Mucosa of stomach (tissue), 1 donor: ENCODE results near the gene RASEF.

Experiments used
- H3K27me3 ChIP-seq: one replicate; pipeline ENCODE4 v1.7.0; 2013; ENCODE audit warnings: mild to moderate bottlenecking, low read length; ENCODE audit not compliant: control insufficient read depth, insufficient read depth
- H3K36me3 ChIP-seq: one replicate; pipeline ENCODE4 v1.7.0; 2013; ENCODE audit warnings: low read length; ENCODE audit not compliant: control insufficient read depth, insufficient read depth
- H3K4me1 ChIP-seq: one replicate; pipeline ENCODE4 v1.7.0; 2013; ENCODE audit warnings: mild to moderate bottlenecking, low read length; ENCODE audit not compliant: control insufficient read depth, insufficient read depth
- H3K4me3 ChIP-seq: one replicate; pipeline ENCODE4 v1.7.0; 2013; ENCODE audit warnings: low read length
- H3K9ac ChIP-seq: one replicate; pipeline ENCODE4 v1.7.0; 2013; ENCODE audit warnings: mild to moderate bottlenecking, low read length, moderate library complexity
- H3K9me3 ChIP-seq: one replicate; pipeline ENCODE4 v1.7.0; 2013; ENCODE audit warnings: mild to moderate bottlenecking, low read length, moderate library complexity; ENCODE audit not compliant: control insufficient read depth
- donor health status: Pancreatic carcinoma.

Gene RASEF

GRCh38 chr9:83047839-83048775, 14.8 kb downstream of the RASEF start:
- Histone ChIP-seq H3K4me3 (no peak overlapping the region), H3K27me3 (no peaks in the 10 kb centered on the region), H3K9me3 (no peaks in the 10 kb centered on the region), H3K4me1 (peaks cover 5% of the 10 kb centered on the region), H3K9ac (no peak overlapping the region), H3K36me3 (no peaks in the 10 kb centered on the region)

DNA sequence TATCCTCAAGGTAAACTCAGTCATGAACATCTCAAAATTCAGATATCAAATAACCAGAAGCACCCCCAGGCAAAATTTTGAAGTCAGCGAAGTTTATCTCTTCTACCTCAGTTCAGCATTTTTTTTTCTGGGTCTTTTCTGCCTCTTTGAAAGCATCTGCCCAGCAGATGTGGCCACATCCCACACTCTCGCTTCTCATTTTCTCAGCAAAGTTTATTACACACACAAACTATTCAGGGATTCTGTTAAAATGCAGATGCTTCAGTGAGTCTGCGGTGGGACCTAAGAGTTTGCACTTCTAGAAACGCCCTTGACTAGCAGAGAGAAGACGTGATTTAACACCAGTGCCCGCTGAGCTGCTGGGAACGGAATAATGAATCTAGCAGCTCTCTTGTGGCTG, 19.3 kb downstream of the RASEF start:
- H3K9ac ChIP-seq, result no peak overlapping the region
- H3K9me3 ChIP-seq, result no peaks in the 10 kb centered on the region
- H3K27me3 ChIP-seq, result no peaks in the 10 kb centered on the region
- H3K4me3 ChIP-seq, result no peak overlapping the region
- H3K36me3 ChIP-seq, result no peaks in the 10 kb centered on the region
- peaks cover 5% of the 10 kb centered on the region for H3K4me1 ChIP-seq

DNA sequence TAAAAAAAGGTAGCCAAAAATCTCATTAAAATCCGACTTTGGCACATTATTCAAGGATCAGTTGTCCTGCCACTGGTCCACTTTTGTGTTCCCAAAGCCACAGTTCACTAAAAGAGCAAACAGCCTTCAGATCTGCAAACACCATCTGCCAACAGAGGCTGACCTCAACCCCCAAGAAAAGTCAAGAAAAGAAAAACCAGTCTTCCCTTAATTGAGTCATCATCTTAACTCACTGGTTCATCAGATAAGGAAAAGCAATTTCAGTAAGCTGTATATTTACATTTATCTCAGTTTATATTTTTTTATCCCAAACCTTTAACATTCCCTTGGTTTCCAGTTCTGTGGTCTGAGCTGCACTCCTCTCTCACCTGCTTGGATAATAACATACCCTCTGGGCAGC, 21.2 kb downstream of the RASEF start:
- Histone ChIP-seq H3K9me3 (no peaks in the 10 kb centered on the region), H3K4me1 (no peaks in the 10 kb centered on the region), H3K9ac (no peak overlapping the region), H3K27me3 (no peaks in the 10 kb centered on the region), H3K4me3 (no peak overlapping the region), H3K36me3 (no peaks in the 10 kb centered on the region)

DNA sequence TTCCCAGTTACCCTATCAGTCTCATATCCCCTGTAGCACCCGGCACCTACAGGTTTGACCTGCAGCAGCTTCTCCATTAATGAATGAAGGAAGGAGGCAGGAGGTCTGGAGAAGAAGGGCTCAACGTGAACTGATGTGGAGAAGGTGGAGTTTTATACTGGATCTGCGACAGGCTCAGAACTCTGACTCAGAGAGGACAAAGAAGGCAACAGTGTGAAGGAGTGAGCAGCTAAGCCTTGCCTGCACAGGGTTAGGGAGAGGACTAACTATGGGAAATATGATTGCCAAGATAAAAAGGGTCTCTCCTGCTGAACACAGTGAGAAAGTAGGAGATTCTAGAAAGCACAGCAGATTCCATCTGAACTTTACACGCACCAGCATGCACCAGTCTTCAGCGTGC, 23.6 kb downstream of the RASEF start:
- no peaks in the 10 kb centered on the region for H3K4me1 ChIP-seq
- H3K27me3 ChIP-seq, result no peaks in the 10 kb centered on the region
- no peaks in the 10 kb centered on the region for H3K36me3 ChIP-seq
- H3K9ac ChIP-seq, result no peak overlapping the region
- no peaks in the 10 kb centered on the region for H3K9me3 ChIP-seq
- H3K4me3 ChIP-seq, result no peak overlapping the region

- no peaks in the 10 kb centered on the region for H3K36me3 ChIP-seq
- no peaks in the 10 kb centered on the region for H3K9me3 ChIP-seq
- no peak overlapping the region for H3K9ac ChIP-seq
- H3K27me3 ChIP-seq, result no peaks in the 10 kb centered on the region
- no peak overlapping the region for H3K4me3 ChIP-seq
- H3K4me1 ChIP-seq, result peaks cover 11% of the 10 kb centered on the region
These were observed 26.9 kb downstream of the RASEF start for GRCh38 chr9:83036043-83036442.

GRCh38 chr9:83035143-83035542, 27.8 kb downstream of the RASEF start:
- Histone ChIP-seq H3K9me3 (no peaks in the 10 kb centered on the region), H3K4me3 (no peak overlapping the region), H3K36me3 (no peaks in the 10 kb centered on the region), H3K4me1 (peaks cover 11% of the 10 kb centered on the region), H3K27me3 (no peaks in the 10 kb centered on the region), H3K9ac (no peak overlapping the region)

GRCh38 chr9:83034587-83034986, 28.4 kb downstream of the RASEF start:
- no peak overlapping the region for H3K9ac ChIP-seq
- no peaks in the 10 kb centered on the region for H3K36me3 ChIP-seq
- peaks cover 14% of the 10 kb centered on the region for H3K4me1 ChIP-seq
- H3K4me3 ChIP-seq, result no peak overlapping the region
- no peaks in the 10 kb centered on the region for H3K9me3 ChIP-seq
- H3K27me3 ChIP-seq, result no peaks in the 10 kb centered on the region

DNA sequence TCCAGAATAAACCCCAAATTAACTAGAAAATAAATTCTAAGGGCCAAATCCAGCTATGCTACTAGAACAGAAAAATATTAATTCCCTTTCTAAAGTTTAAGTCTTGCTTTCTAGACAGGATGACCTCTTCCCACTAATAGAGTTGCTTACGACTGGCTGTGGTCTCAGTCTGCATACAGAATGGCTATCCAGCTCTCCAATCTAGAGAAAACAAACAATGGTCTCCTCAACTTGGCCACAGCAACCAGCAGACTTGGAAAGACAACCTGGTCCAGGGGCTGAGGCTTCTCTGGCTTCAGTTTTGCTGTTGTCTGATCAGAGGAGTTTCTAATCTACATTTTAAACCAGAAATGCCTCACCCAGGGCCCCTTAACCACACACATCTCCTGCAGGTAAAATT, 28.9 kb downstream of the RASEF start:
- no peaks in the 10 kb centered on the region for H3K36me3 ChIP-seq
- no peak overlapping the region for H3K4me3 ChIP-seq
- H3K4me1 ChIP-seq, result peaks cover 15% of the 10 kb centered on the region
- no peaks in the 10 kb centered on the region for H3K9me3 ChIP-seq
- no peak overlapping the region for H3K9ac ChIP-seq
- no peaks in the 10 kb centered on the region for H3K27me3 ChIP-seq

GRCh38 chr9:83032065-83032625, 30.8 kb downstream of the RASEF start:
- Histone ChIP-seq H3K9me3 (no peaks in the 10 kb centered on the region), H3K27me3 (no peaks in the 10 kb centered on the region), H3K4me3 (no peak overlapping the region), H3K9ac (no peak overlapping the region), H3K4me1 (peaks cover 15% of the 10 kb centered on the region), H3K36me3 (no peaks in the 10 kb centered on the region)

- H3K4me3 ChIP-seq, result no peak overlapping the region
- H3K4me1 ChIP-seq, result peaks cover 15% of the 10 kb centered on the region
- no peaks in the 10 kb centered on the region for H3K9me3 ChIP-seq
- H3K27me3 ChIP-seq, result no peaks in the 10 kb centered on the region
- no peak overlapping the region for H3K9ac ChIP-seq
- H3K36me3 ChIP-seq, result no peaks in the 10 kb centered on the region
These were observed 32.4 kb downstream of the RASEF start for GRCh38 chr9:83030391-83031107.

GRCh38 chr9:83029531-83030137, 33.3 kb downstream of the RASEF start:
- peaks cover 5% of the 10 kb centered on the region for H3K36me3 ChIP-seq
- no peak overlapping the region for H3K4me3 ChIP-seq
- no peaks in the 10 kb centered on the region for H3K27me3 ChIP-seq
- H3K9me3 ChIP-seq, result no peaks in the 10 kb centered on the region
- H3K4me1 ChIP-seq, result peaks cover 15% of the 10 kb centered on the region
- H3K9ac ChIP-seq, result no peak overlapping the region
